Endothelial cell of umbilical vein (primary cell): Measurements from ENCODE around the gene CD80. TPM values are rescaled to one million over a fixed set of nuclear protein-coding genes. Genes with fewer than 3 reads are reported as not detected.

Source experiments
- BruUV-seq: library from RNA; stranded (reverse); fragments of 400-500 nt; replicated peaks from 2 replicates; lab custom pipeline; 2021; lab: Mats Ljungman, UMichigan
- CTCF ChIA-PET: fragments of 300-600, 350-600 bp; sonication (Branson Sonifier 250); formaldehyde crosslinking; loops from one replicate; lab custom pipeline; 2021; ENCODE audit warnings: antibody characterized with exemption, inconsistent platforms; lab: Charles Lee
- POLR2A ChIA-PET: fragments of 300-600, 350-600 bp; sonication (Branson Sonifier 250); formaldehyde crosslinking; loops from one replicate; lab custom pipeline; 2021; ENCODE audit warnings: antibody characterized with exemption, inconsistent platforms; lab: Charles Lee
- DNase-seq: peaks from one replicate; pipeline ENCODE4 v3.0.0-alpha.2; 2011; ENCODE audit warnings: low read depth, low spot score
- FAIRE-seq: peaks from 2 replicates; lab custom pipeline; 2011; peaks lifted over from hg19 to GRCh38; lab: Jason Lieb, UNC
- H2AFZ ChIP-seq: 2 replicates; pipeline ENCODE4 v1.6.0; 2012; ENCODE audit warnings: low read depth, low read length, control low read depth, inconsistent platforms
- H3K27ac ChIP-seq: 2 replicates; pipeline ENCODE4 v1.5.1; 2011; ENCODE audit warnings: low read depth, mild to moderate bottlenecking, control low read depth, low read length, moderate library complexity; ENCODE audit not compliant: insufficient read depth
- H3K27me3 ChIP-seq, 2 experiments: 2 replicates each; pipeline versions ENCODE4 v1.6.0 to v1.6.1; 2011; ENCODE audit warnings: low read length in 2 of 2, mixed read lengths in 1 of 2; ENCODE audit not compliant: control insufficient read depth in 2 of 2, insufficient read depth in 2 of 2
- H3K36me3 ChIP-seq, 2 experiments: 2 replicates in 1 of 2; 3 replicates in 1 of 2; pipeline ENCODE4 v1.5.1; 2011; ENCODE audit warnings: low read length in 2 of 2, mild to moderate bottlenecking in 1 of 2, moderate library complexity in 1 of 2; ENCODE audit not compliant: control insufficient read depth in 2 of 2, insufficient read depth in 2 of 2; ENCODE audit errors: extremely low read depth in 1 of 2
- H3K4me1 ChIP-seq: 3 replicates; pipeline ENCODE4 v1.5.1; 2011; ENCODE audit warnings: mild to moderate bottlenecking, low read length; ENCODE audit not compliant: control insufficient read depth, insufficient read depth; ENCODE audit errors: extremely low read depth
- H3K4me2 ChIP-seq: 2 replicates; pipeline ENCODE4 v1.6.1; 2011; ENCODE audit warnings: low read length, control low read depth, mixed read lengths; ENCODE audit not compliant: insufficient read depth
- H3K4me3 ChIP-seq, 3 experiments: fragments of 200-600 bp in 1 of 3; sonication (generic), shearing (Covaris generic) in 1 of 3; replicated peaks in 1 of 3; 2 replicates each; pipeline ENCODE4 v1.5.1; 2011 to 2016; ENCODE audit warnings: control low read depth in 3 of 3, low read length in 3 of 3, mild to moderate bottlenecking in 2 of 3, inconsistent platforms in 1 of 3, low read depth in 1 of 3, moderate library complexity in 1 of 3; ENCODE audit not compliant: insufficient read depth in 1 of 3
- H3K79me2 ChIP-seq: 2 replicates; pipeline ENCODE4 v1.6.0; 2012; ENCODE audit warnings: low read length, inconsistent platforms; ENCODE audit not compliant: control insufficient read depth, insufficient read depth
- H3K9ac ChIP-seq: replicated peaks from 2 replicates; pipeline ENCODE3; 2011; ENCODE audit warnings: low read length, control low read depth; ENCODE audit not compliant: insufficient read depth; ENCODE audit errors: extremely low read depth
- H3K9me1 ChIP-seq: replicated peaks from 3 replicates; pipeline ENCODE4 v1.6.0; 2011; ENCODE audit warnings: mild to moderate bottlenecking, low read length; ENCODE audit not compliant: control insufficient read depth, insufficient read depth; ENCODE audit errors: extremely low read depth
- H3K9me3 ChIP-seq: replicated peaks from 2 replicates; pipeline ENCODE4 v1.5.1; 2012; ENCODE audit warnings: low read length, inconsistent platforms; ENCODE audit not compliant: control insufficient read depth, insufficient read depth
- H4K20me1 ChIP-seq: replicated peaks from 2 replicates; pipeline ENCODE3; 2011; ENCODE audit warnings: mild to moderate bottlenecking, low read length; ENCODE audit not compliant: control insufficient read depth, insufficient read depth; ENCODE audit errors: extremely low read depth
- CTCF ChIP-seq, 2 donors: IDR thresholded peaks; 1 replicate in 1 of 2; 2 replicates in 1 of 2; pipeline ENCODE4 v1.5.1; 2011; ENCODE audit warnings: low read length in 2 of 2, mild to moderate bottlenecking in 2 of 2, moderate library complexity in 2 of 2, control low read depth in 1 of 2, inconsistent platforms in 1 of 2, low read depth in 1 of 2; ENCODE audit not compliant: insufficient read depth in 1 of 2; ENCODE audit errors: extremely low read depth in 1 of 2
- EZH2 ChIP-seq: IDR thresholded peaks from 2 replicates; pipeline ENCODE4 v1.6.1; 2012; ENCODE audit warnings: borderline replicate concordance, low read depth, mild to moderate bottlenecking, moderate library complexity, low read length, inconsistent platforms; ENCODE audit not compliant: severe bottlenecking
- FOS ChIP-seq: IDR thresholded peaks from 2 replicates; pipeline ENCODE4 v1.6.1; 2011; ENCODE audit warnings: mild to moderate bottlenecking, low read length, moderate library complexity, borderline replicate concordance; ENCODE audit not compliant: insufficient read depth
- GATA2 ChIP-seq: IDR thresholded peaks from 2 replicates; pipeline ENCODE4 v1.7.0; 2011; ENCODE audit warnings: low read depth, mild to moderate bottlenecking, moderate library complexity, mixed read lengths, low read length; ENCODE audit not compliant: insufficient read length, insufficient read depth
- JUN ChIP-seq: IDR thresholded peaks from 2 replicates; pipeline ENCODE4 v1.6.1; 2011; ENCODE audit warnings: borderline replicate concordance, low read depth; ENCODE audit not compliant: insufficient read length, insufficient read depth
- MAX ChIP-seq: IDR thresholded peaks from 2 replicates; pipeline ENCODE4 v1.6.1; 2011; ENCODE audit not compliant: insufficient read depth, insufficient read length
- MYC ChIP-seq: IDR thresholded peaks from one replicate; pipeline ENCODE4 v1.6.1; 2011; ENCODE audit warnings: mild to moderate bottlenecking, low read depth, low read length
- POLR2A ChIP-seq: IDR thresholded peaks from 2 replicates; pipeline ENCODE4 v1.6.1; 2012; ENCODE audit warnings: low read depth, mild to moderate bottlenecking, control low read depth, low read length
- POLR2AphosphoS5 ChIP-seq: IDR thresholded peaks from 2 replicates; pipeline ENCODE4 v1.6.1; 2012; ENCODE audit warnings: low read depth, mild to moderate bottlenecking, control low read depth, low read length, moderate library complexity; ENCODE audit not compliant: insufficient read depth
- dilution Hi-C: fragments of 300-500 bp; cut with MboI; formaldehyde crosslinking; loops from one replicate; pipeline ENCODE4 v1.15.0; 2019; ENCODE audit warnings: low sequenced_read_pairs; ENCODE audit not compliant: extremely low pct_ligation_motif_present
- intact Hi-C: fragments of 100-400 bp; cut with micrococcal nuclease; formaldehyde crosslinking; loops from one replicate; pipeline ENCODE4 v1.10.0; 2022
- polyA plus RNA-seq, 4 experiments: library from polyadenylated mRNA; depleted of rRNA in 3 of 4; stranded (reverse) in 3 of 4; unstranded in 1 of 4; fragments of >200 nt; gene quantifications; 2 replicates each; pipeline versions ENCODE4 v1.2.1 to v1.2.3, GENCODE V29; 2011 to 2012; ENCODE audit warnings: missing spikeins in 1 of 4
- total RNA-seq: library from RNA; stranded (reverse); gene quantifications from 2 replicates; pipeline ENCODE4 v1.2.3, GENCODE V29; 2021

CD80 gene
- total and polyA plus RNA-seq, 2 donors (not counting 3 experiments of a cell fraction or from before 2014, with no cell fraction given), result not detected

GRCh38 chr3:119500265-119500664 lies 59.1 kb downstream of the CD80 start:
- Histone ChIP-seq H3K9ac (no peak overlapping the region), H2AFZ (no peak overlapping the region), H3K9me1 (no peaks in the 10 kb centered on the region), H3K36me3 (peaks cover 0 to 8% of the 10 kb centered on the region in 2 experiments), H3K9me3 (no peaks in the 10 kb centered on the region), H3K4me2 (peak overlapping the region; percentile 67), H3K4me3 (peak overlapping the region in 1 of 3 experiments; percentile 83), H4K20me1 (no peaks in the 10 kb centered on the region), H3K4me1 (peaks cover 26% of the 10 kb centered on the region), H3K27ac (peak overlapping the region; percentile 3), H3K79me2 (peaks cover 15% of the 10 kb centered on the region), H3K27me3 (no peaks in the 10 kb centered on the region)
- intact Hi-C loops, result no loop called here
- peak; percentile 7 for DNase-seq
- no TSS peak for BruUV-seq
- POLR2A ChIA-PET, result no interaction called here
- CTCF ChIA-PET, result interaction anchor here (1.4 to 1.6 kb wide), 2 partner anchors 59 to 175 kb away, joined by 3 to 4 read pairs; partner anchors contain the start of gene CD80
- dilution Hi-C loops, result no loop called here
- TF ChIP-seq JUN, result no peak
- TF ChIP-seq FOS, result no peak
- no peak for TF ChIP-seq EZH2
- no peak for TF ChIP-seq POLR2A
- no peak for TF ChIP-seq MAX
- TF ChIP-seq CTCF (IDR thresholded peaks at IDR 0.05; ENCODE audit: extremely low read depth in 1 of 2, insufficient read depth in 1 of 2, low read depth in 1 of 2, low read length in 2 of 2), result no peak
- TF ChIP-seq POLR2AphosphoS5, result no peak
- no peak for TF ChIP-seq GATA2
- no peak for TF ChIP-seq MYC
- FAIRE-seq, result no peak
